ENCODE measurements around the gene CREB5.

Gene CREB5

DNA sequence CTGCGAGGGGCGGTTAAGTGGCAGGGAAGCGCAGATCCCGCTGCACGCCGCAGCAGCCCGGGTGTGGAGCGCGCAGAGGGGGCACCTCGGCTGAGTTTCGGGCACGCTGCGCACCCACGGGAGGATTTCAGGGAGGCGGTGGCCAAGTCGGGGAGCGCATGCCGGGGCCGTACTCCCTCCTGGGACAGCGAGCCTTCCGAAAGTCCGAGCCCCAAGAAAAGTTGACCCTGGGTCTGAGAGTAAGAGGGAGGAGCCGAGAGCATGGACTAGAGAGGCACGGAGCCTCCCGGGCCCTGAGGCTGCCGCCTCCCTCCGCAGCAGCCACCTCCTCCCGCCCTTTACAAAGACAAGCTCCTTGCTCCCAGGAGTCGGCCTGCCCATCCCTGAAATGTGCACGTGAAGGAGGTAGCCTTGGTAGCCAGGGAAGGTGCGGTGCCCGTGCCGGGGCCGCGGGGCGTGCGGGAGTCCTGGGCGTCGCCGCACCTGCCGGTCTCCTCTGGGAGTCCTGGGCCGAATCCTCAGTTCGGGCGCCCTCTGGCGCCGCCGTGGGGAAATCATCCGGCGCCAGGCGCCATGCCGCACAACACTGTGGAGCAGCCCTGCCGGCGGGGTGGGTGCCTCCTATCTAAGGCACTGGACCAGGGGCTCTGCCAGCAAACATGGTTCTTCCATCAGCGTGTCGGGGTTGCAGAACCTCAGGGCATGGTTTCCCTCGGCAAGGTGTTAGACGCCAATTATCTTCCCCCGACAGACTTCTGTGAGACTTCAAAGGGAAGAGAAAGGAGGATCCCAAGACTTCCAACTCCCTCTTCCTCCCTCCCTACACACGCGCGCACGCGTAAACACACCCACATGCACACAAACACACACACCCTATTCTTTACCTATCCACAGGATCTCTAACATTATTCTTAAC, 441.8 kb downstream of the CREB5 start:
- Histone ChIP-seq H3K14ac (ENCODE audit: low read length in 2 of 2) (peak overlapping the region in 1 of 2 experiments; percentile 83), H3K27me3 (ENCODE audit: control insufficient read depth in 1 of 2, insufficient read depth in 1 of 2, low read length in 2 of 2) (no peaks in the 10 kb centered on the region), H3K9ac (ENCODE audit: low read length) (peak overlapping the region; percentile 83), H2BK5ac (ENCODE audit: low read depth, low read length, poor library complexity, severe bottlenecking) (peak overlapping the region; percentile 19), H3K4me1 (ENCODE audit: control insufficient read depth, insufficient read depth, low read depth, low read length) (peaks cover 7% of the 10 kb centered on the region), H4K8ac (ENCODE audit: low read length) (no peak overlapping the region), H3K23ac (ENCODE audit: low read length in 2 of 2) (peak overlapping the region in 1 of 2 experiments; percentile 83), H3K79me1 (replicated peaks; ENCODE audit: low read length, poor library complexity, severe bottlenecking) (no peaks in the 10 kb centered on the region), H2BK120ac (ENCODE audit: low read depth, low read length) (no peak overlapping the region), H3K18ac (ENCODE audit: low read depth in 1 of 2, low read length in 2 of 2) (no peak overlapping the region), H3K9me3 (ENCODE audit: control insufficient read depth, low read length) (no peaks in the 10 kb centered on the region), H4K91ac (ENCODE audit: low read length) (no peak overlapping the region), H3K4ac (ENCODE audit: low read depth in 1 of 2, low read length in 2 of 2) (no peak overlapping the region), H2BK15ac (ENCODE audit: low read depth, poor library complexity, severe bottlenecking) (no peak overlapping the region), H3K4me3 (ENCODE audit: insufficient read depth in 1 of 2, low read depth in 1 of 2, low read length in 2 of 2) (peak overlapping the region; percentile 61 to 78), H2BK12ac (ENCODE audit: low read length in 2 of 2) (peak overlapping the region in 1 of 2 experiments; percentile 54), H2AK5ac (ENCODE audit: low read length, severe bottlenecking) (peak overlapping the region; percentile 77), H2AFZ (ENCODE audit: low read depth, low read length) (peak overlapping the region; percentile 55), H3K36me3 (ENCODE audit: control insufficient read depth in 1 of 2, insufficient read depth in 2 of 2, low read depth in 1 of 2, low read length in 2 of 2) (no peaks in the 10 kb centered on the region), H3K27ac (ENCODE audit: low read length, poor library complexity, severe bottlenecking) (no peak overlapping the region), H3K4me2 (ENCODE audit: low read length, poor library complexity, severe bottlenecking) (peak overlapping the region; percentile 64)
- 14% methylated on average over 47 of the region's 63 CpGs for WGBS
- peak; percentile 62 for DNase-seq

DNA sequence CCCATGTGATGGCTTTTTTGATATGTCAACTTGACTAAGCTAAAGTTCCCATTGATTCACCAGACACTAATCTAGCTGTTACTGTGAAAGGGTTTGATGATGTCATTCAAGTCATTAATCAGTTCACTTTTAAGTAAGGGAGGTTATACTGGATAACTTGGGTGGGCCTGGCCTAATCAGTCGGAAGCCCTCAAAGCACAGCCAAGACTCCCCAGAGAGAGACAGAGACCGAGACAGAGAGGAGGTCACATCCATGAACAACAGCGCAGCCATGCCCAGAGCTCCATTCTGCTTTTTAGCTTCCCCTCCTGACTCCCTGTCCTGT, 442.4 kb downstream of the CREB5 start:
- Histone ChIP-seq H2BK15ac (ENCODE audit: low read depth, poor library complexity, severe bottlenecking) (no peak overlapping the region), H2BK12ac (ENCODE audit: low read length in 2 of 2) (peak overlapping the region in 1 of 2 experiments; percentile 64)

DNA sequence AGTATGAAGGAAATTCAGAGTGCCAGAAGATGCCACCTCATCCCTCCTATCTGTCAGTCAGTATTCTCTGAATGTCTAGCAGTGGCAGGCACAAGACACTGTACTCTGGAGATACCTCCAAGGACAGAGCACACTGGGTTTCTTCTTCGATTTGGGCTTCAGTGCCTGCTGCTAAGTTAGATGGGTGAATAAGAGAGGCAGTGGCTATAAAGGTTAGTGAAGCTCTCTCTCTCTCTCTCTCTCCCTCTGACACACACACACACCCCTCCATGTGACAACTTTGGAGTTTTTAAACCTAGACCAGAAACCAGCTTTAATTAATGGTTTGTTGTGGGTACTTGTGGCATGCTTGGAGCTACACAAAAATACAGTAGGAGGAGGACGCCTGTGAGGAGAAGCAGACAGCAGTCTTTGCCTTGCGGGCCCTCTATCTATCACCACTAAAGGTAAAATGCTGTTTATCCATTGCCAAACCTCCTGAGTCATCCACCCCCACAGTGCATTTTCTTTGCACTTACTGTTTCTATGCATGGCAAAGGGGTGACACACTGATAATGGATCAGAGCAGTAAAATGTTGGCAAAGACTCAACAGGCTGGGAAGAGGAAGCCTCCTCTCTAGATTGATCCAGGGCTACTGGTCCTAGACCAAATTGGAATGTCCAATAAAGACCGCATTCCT, 443.4 kb downstream of the CREB5 start:
- peak; percentile 87 for DNase-seq
- H3K23ac ChIP-seq (ENCODE audit: low read length in 2 of 2), result no peak overlapping the region
- no peaks in the 10 kb centered on the region for H3K79me1 ChIP-seq (replicated peaks; ENCODE audit: low read length, poor library complexity, severe bottlenecking)
- H3K4me3 ChIP-seq (ENCODE audit: insufficient read depth in 1 of 2, low read depth in 1 of 2, low read length in 2 of 2), result no peak overlapping the region
- H3K9me3 ChIP-seq (ENCODE audit: control insufficient read depth, low read length), result no peaks in the 10 kb centered on the region
- H3K27me3 ChIP-seq (ENCODE audit: control insufficient read depth in 1 of 2, insufficient read depth in 1 of 2, low read length in 2 of 2), result no peaks in the 10 kb centered on the region
- H4K8ac ChIP-seq (ENCODE audit: low read length), result no peak overlapping the region
- H2BK5ac ChIP-seq (ENCODE audit: low read depth, low read length, poor library complexity, severe bottlenecking), result peak overlapping the region; percentile 98
- peaks cover 7% of the 10 kb centered on the region for H3K4me1 ChIP-seq (ENCODE audit: control insufficient read depth, insufficient read depth, low read depth, low read length)
- peak overlapping the region; percentile 77 for H3K9ac ChIP-seq (ENCODE audit: low read length)
- H2AFZ ChIP-seq (ENCODE audit: low read depth, low read length), result no peak overlapping the region
- no peak overlapping the region for H3K14ac ChIP-seq (ENCODE audit: low read length in 2 of 2)
- no peak overlapping the region for H3K4ac ChIP-seq (ENCODE audit: low read depth in 1 of 2, low read length in 2 of 2)
- H3K18ac ChIP-seq (ENCODE audit: low read depth in 1 of 2, low read length in 2 of 2), result peak overlapping the region in 1 of 2 experiments; percentile 50
- H2BK120ac ChIP-seq (ENCODE audit: low read depth, low read length), result no peak overlapping the region
- 47% methylated on average over 2 of the region's 4 CpGs for WGBS
- no peaks in the 10 kb centered on the region for H3K36me3 ChIP-seq (ENCODE audit: control insufficient read depth in 1 of 2, insufficient read depth in 2 of 2, low read depth in 1 of 2, low read length in 2 of 2)
- peak overlapping the region; percentile 97 for H3K27ac ChIP-seq (ENCODE audit: low read length, poor library complexity, severe bottlenecking)
- H3K4me2 ChIP-seq (ENCODE audit: low read length, poor library complexity, severe bottlenecking), result no peak overlapping the region
- H4K91ac ChIP-seq (ENCODE audit: low read length), result no peak overlapping the region
- no peak overlapping the region for H2BK15ac ChIP-seq (ENCODE audit: low read depth, poor library complexity, severe bottlenecking)
- H2BK12ac ChIP-seq (ENCODE audit: low read length in 2 of 2), result no peak overlapping the region
- peak overlapping the region; percentile 93 for H2AK5ac ChIP-seq (ENCODE audit: low read length, severe bottlenecking)

More for the DNA sequence above, 442.4 kb downstream of the CREB5 start:
- no peak overlapping the region for H2AFZ ChIP-seq (ENCODE audit: low read depth, low read length)
- no peaks in the 10 kb centered on the region for H3K27me3 ChIP-seq (ENCODE audit: control insufficient read depth in 1 of 2, insufficient read depth in 1 of 2, low read length in 2 of 2)
- H3K36me3 ChIP-seq (ENCODE audit: control insufficient read depth in 1 of 2, insufficient read depth in 2 of 2, low read depth in 1 of 2, low read length in 2 of 2), result no peaks in the 10 kb centered on the region
- peaks cover 7% of the 10 kb centered on the region for H3K4me1 ChIP-seq (ENCODE audit: control insufficient read depth, insufficient read depth, low read depth, low read length)
- H3K27ac ChIP-seq (ENCODE audit: low read length, poor library complexity, severe bottlenecking), result peak overlapping the region; percentile 34
- peak overlapping the region; percentile 83 for H3K9ac ChIP-seq (ENCODE audit: low read length)
- WGBS, result 100% methylated on average over 3 of the region's 3 CpGs
- no peak overlapping the region for H2BK5ac ChIP-seq (ENCODE audit: low read depth, low read length, poor library complexity, severe bottlenecking)
- no peak overlapping the region for H4K91ac ChIP-seq (ENCODE audit: low read length)
- no peak overlapping the region for H3K23ac ChIP-seq (ENCODE audit: low read length in 2 of 2)
- no peaks in the 10 kb centered on the region for H3K79me1 ChIP-seq (replicated peaks; ENCODE audit: low read length, poor library complexity, severe bottlenecking)
- H3K4me3 ChIP-seq (ENCODE audit: insufficient read depth in 1 of 2, low read depth in 1 of 2, low read length in 2 of 2), result peak overlapping the region in 1 of 2 experiments; percentile 78
- H2AK5ac ChIP-seq (ENCODE audit: low read length, severe bottlenecking), result peak overlapping the region; percentile 98
- no peak overlapping the region for H4K8ac ChIP-seq (ENCODE audit: low read length)
- no peaks in the 10 kb centered on the region for H3K9me3 ChIP-seq (ENCODE audit: control insufficient read depth, low read length)
- H2BK120ac ChIP-seq (ENCODE audit: low read depth, low read length), result no peak overlapping the region
- no peak overlapping the region for H3K14ac ChIP-seq (ENCODE audit: low read length in 2 of 2)
- H3K18ac ChIP-seq (ENCODE audit: low read depth in 1 of 2, low read length in 2 of 2), result no peak overlapping the region
- no peak overlapping the region for H3K4me2 ChIP-seq (ENCODE audit: low read length, poor library complexity, severe bottlenecking)
- no peak overlapping the region for H3K4ac ChIP-seq (ENCODE audit: low read depth in 1 of 2, low read length in 2 of 2)
- DNase-seq, result no peak

DNA sequence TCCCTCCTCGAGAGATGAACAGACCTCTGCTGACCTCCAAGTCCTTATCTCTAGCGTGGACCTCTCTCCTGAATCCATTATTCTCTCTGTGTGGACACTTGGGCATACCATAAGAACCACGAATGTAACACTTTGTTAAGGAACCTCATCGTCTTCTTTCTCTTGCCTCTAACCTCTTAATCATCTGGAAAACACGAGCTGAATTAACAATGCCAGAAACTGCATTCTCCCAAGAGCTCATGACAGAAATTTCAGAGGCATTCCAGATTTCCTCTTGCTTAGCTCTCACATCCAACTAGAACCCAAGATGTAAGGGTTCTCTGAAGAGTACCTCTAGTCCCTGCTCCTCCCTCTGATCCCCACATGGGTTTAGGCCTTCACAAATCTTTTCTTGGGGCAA, 444.3 kb downstream of the CREB5 start:
- no peak overlapping the region for H4K8ac ChIP-seq (ENCODE audit: low read length)
- H2BK15ac ChIP-seq (ENCODE audit: low read depth, poor library complexity, severe bottlenecking), result no peak overlapping the region
- H3K18ac ChIP-seq (ENCODE audit: low read depth in 1 of 2, low read length in 2 of 2), result no peak overlapping the region
- H3K14ac ChIP-seq (ENCODE audit: low read length in 2 of 2), result no peak overlapping the region
- no peak overlapping the region for H3K4me2 ChIP-seq (ENCODE audit: low read length, poor library complexity, severe bottlenecking)
- H3K79me1 ChIP-seq (replicated peaks; ENCODE audit: low read length, poor library complexity, severe bottlenecking), result no peaks in the 10 kb centered on the region
- H3K9me3 ChIP-seq (ENCODE audit: control insufficient read depth, low read length), result no peaks in the 10 kb centered on the region
- no peak overlapping the region for H4K91ac ChIP-seq (ENCODE audit: low read length)
- no peak overlapping the region for H2BK12ac ChIP-seq (ENCODE audit: low read length in 2 of 2)
- no peak overlapping the region for H3K4me3 ChIP-seq (ENCODE audit: insufficient read depth in 1 of 2, low read depth in 1 of 2, low read length in 2 of 2)
- peak overlapping the region; percentile 11 for H3K9ac ChIP-seq (ENCODE audit: low read length)
- WGBS, result 81% methylated on average over 5 of the region's 5 CpGs
- H3K27me3 ChIP-seq (ENCODE audit: control insufficient read depth in 1 of 2, insufficient read depth in 1 of 2, low read length in 2 of 2), result no peaks in the 10 kb centered on the region
- H3K4ac ChIP-seq (ENCODE audit: low read depth in 1 of 2, low read length in 2 of 2), result no peak overlapping the region
- no peak overlapping the region for H2BK5ac ChIP-seq (ENCODE audit: low read depth, low read length, poor library complexity, severe bottlenecking)
- peaks cover 7% of the 10 kb centered on the region for H3K4me1 ChIP-seq (ENCODE audit: control insufficient read depth, insufficient read depth, low read depth, low read length)
- no peaks in the 10 kb centered on the region for H3K36me3 ChIP-seq (ENCODE audit: control insufficient read depth in 1 of 2, insufficient read depth in 2 of 2, low read depth in 1 of 2, low read length in 2 of 2)
- H2BK120ac ChIP-seq (ENCODE audit: low read depth, low read length), result no peak overlapping the region
- no peak for DNase-seq
- H3K27ac ChIP-seq (ENCODE audit: low read length, poor library complexity, severe bottlenecking), result peak overlapping the region; percentile 97
- H3K23ac ChIP-seq (ENCODE audit: low read length in 2 of 2), result no peak overlapping the region
- H2AFZ ChIP-seq (ENCODE audit: low read depth, low read length), result no peak overlapping the region
- H2AK5ac ChIP-seq (ENCODE audit: low read length, severe bottlenecking), result peak overlapping the region; percentile 90

Data from mesenchymal stem cell (in vitro differentiated cells and primary cell).